ENCODE measurements around the gene CNTNAP5. TPM values are rescaled to one million over a fixed set of nuclear protein-coding genes. Genes with fewer than 3 reads are reported as not detected.

Gene CNTNAP5
- total and polyA plus RNA-seq, 2 of the 8 experiments (the other 6 are each of a cell fraction or from before 2014, with no cell fraction given) = 0.11 to 0.76 TPM

GRCh38 chr2:124320051-124320688, 295.1 kb downstream of the CNTNAP5 start:
- Histone ChIP-seq H2AK5ac (ENCODE audit: low read depth, low read length) (no peak overlapping the region), H3K4me2 (ENCODE audit: insufficient read depth in 1 of 2, low read depth in 2 of 2, low read length in 2 of 2) (no peak overlapping the region), H3K36me3 (ENCODE audit: control insufficient read depth in 2 of 4, insufficient read depth in 4 of 4, low read length in 3 of 4) (no peaks in the 10 kb centered on the region), H2BK15ac (ENCODE audit: low read length) (no peak overlapping the region), H4K20me1 (replicated peaks in 1 of 2; ENCODE audit: control insufficient read depth in 1 of 2, insufficient read depth in 2 of 2, low read length in 2 of 2) (no peaks in the 10 kb centered on the region), H3K4ac (replicated peaks; ENCODE audit: insufficient read length, low read depth, low read length) (no peak overlapping the region), H3K23ac (ENCODE audit: insufficient read length) (no peak overlapping the region), H3K9ac (replicated peaks in 1 of 4; ENCODE audit: extremely low read depth in 1 of 4, low read depth in 3 of 4, low read length in 3 of 4) (no peak overlapping the region), H2AFZ (ENCODE audit: low read length) (no peak overlapping the region), H3K79me1 (ENCODE audit: low read depth, low read length) (no peaks in the 10 kb centered on the region), H2BK5ac (ENCODE audit: low read depth, low read length) (no peak overlapping the region), H4K5ac (ENCODE audit: insufficient read length, low read depth, low read length) (no peak overlapping the region), H3K4me3 (ENCODE audit: extremely low read depth in 1 of 4, insufficient read depth in 2 of 4, low read depth in 3 of 4, low read length in 4 of 4) (no peak overlapping the region), H2BK120ac (replicated peaks; ENCODE audit: low read depth, low read length) (no peak overlapping the region), H2BK20ac (ENCODE audit: low read length) (no peak overlapping the region), H4K91ac (replicated peaks; ENCODE audit: insufficient read length, low read length) (no peak overlapping the region), H3K23me2 (ENCODE audit: low read depth, low read length) (peaks cover 5% of the 10 kb centered on the region; the same call in 1 of the 2 replicates), H3K9me3 (ENCODE audit: insufficient read depth in 2 of 2, low read depth in 1 of 2, low read length in 1 of 2) (no peaks in the 10 kb centered on the region), H4K8ac (ENCODE audit: extremely low read depth, insufficient read depth, low read length) (no peak overlapping the region; the same call in 1 of the 2 replicates), H3K18ac (ENCODE audit: extremely low read depth, low read length) (no peak overlapping the region), H3K27me3 (replicated peaks in 1 of 4; ENCODE audit: control insufficient read depth in 3 of 4, extremely low read depth in 1 of 4, insufficient read depth in 3 of 4, low read length in 3 of 4) (no peaks in the 10 kb centered on the region), H2BK12ac (ENCODE audit: low read depth, low read length) (no peak overlapping the region), H3K14ac (ENCODE audit: insufficient read length) (no peak overlapping the region), H3K27ac (ENCODE audit: low read depth, low read length) (no peak overlapping the region), H3K4me1 (replicated peaks in 1 of 4; ENCODE audit: control insufficient read depth in 3 of 4, insufficient read depth in 4 of 4, low read length in 3 of 4) (peaks cover 0 to 3% (median 1%) of the 10 kb centered on the region in 4 experiments; a peak in 2 of 7 replicates), H3K56ac (replicated peaks; ENCODE audit: insufficient read length, low read depth, low read length) (no peak overlapping the region), H3K79me2 (ENCODE audit: control insufficient read depth in 1 of 2, insufficient read depth in 2 of 2, low read length in 2 of 2) (no peaks in the 10 kb centered on the region)
- CTCF ChIA-PET (ENCODE audit: partially characterized antibody) = no interaction called here
- FAIRE-seq (no peak), DNase-seq (ENCODE audit: low read depth in 1 of 2, low spot score in 2 of 2) (no peak)
- POLR2A ChIA-PET (ENCODE audit: partially characterized antibody) = no interaction called here
- WGBS, 2 experiments (ENCODE audit: extremely low coverage in 1 of 2, insufficient coverage in 1 of 2, insufficient read length in 1 of 2, insufficient replicate concordance in 2 of 2, low coverage in 1 of 2, low lambda C conversion rate in 2 of 2, missing lambda C conversion rate in 1 of 2) = 96% methylated on average over 5 of the region's 5 CpGs; no CpG with 5 or more reads in 1 of the 2 experiments
- no peak for TF ChIP-seq GABPA (IDR thresholded peaks at IDR 0.05; ENCODE audit: borderline replicate concordance, insufficient read depth, low read length)
- no peak for TF ChIP-seq EZH2 (IDR thresholded peaks at IDR 0.05; ENCODE audit: low read depth, low read length, severe bottlenecking)
- no peak for TF ChIP-seq CTBP2 (IDR thresholded peaks at IDR 0.05; ENCODE audit: borderline replicate concordance, insufficient read depth, insufficient read length, low read length)
- no peak for TF ChIP-seq RNF2 (IDR thresholded peaks at IDR 0.05; ENCODE audit: borderline replicate concordance, low read depth, low read length, missing control alignments, poor library complexity, severe bottlenecking)
- no peak for TF ChIP-seq KDM5A (IDR thresholded peaks at IDR 0.05; ENCODE audit: low read length)
- TF ChIP-seq CHD1 (IDR thresholded peaks at IDR 0.05; ENCODE audit: low read depth, low read length) = no peak
- TF ChIP-seq RXRA (IDR thresholded peaks at IDR 0.05; ENCODE audit: insufficient read depth, low read depth, low read length) = no peak
- TF ChIP-seq EGR1 (IDR thresholded peaks at IDR 0.05; ENCODE audit: borderline replicate concordance, low read depth, low read length) = no peak
- TF ChIP-seq SUZ12 (IDR thresholded peaks at IDR 0.05; ENCODE audit: low read length) = no peak
- TF ChIP-seq SIN3A (conservative IDR thresholded peaks at IDR 0.05 in 1 of 2, IDR thresholded peaks at IDR 0.05 in 1 of 2; ENCODE audit: low read depth in 1 of 2, low read length in 2 of 2) = no peak
- TF ChIP-seq CBX5 (IDR thresholded peaks at IDR 0.05; ENCODE audit: low read depth, low read length) = no peak
- no peak for TF ChIP-seq NRF1 (IDR thresholded peaks at IDR 0.05; ENCODE audit: low read depth, low read length)
- no peak for TF ChIP-seq CEBPB (IDR thresholded peaks at IDR 0.05; ENCODE audit: low read depth, low read length)

Measured in H1 (cell line).